GM18511 (cell line): ENCODE measurements around the gene OR4F15.
"Not testable (repeated sequence)": the region's sequence is repeated elsewhere in the genome, so short reads cannot be mapped to it uniquely, and the experiment has no call there.

Experiments used
- ATAC-seq: cut with Tn5 transposase; IDR thresholded peaks from one replicate; pipeline ENCODE4 v1.9.1; 2021; ENCODE audit warnings: mild to moderate bottlenecking, moderate library complexity; ENCODE audit not compliant: unreplicated experiment

The OR4F15 gene

GRCh38 chr15:101811902-101812301 lies at the start of gene OR4F15:
OR4F15 (plus strand) TSS chr15:101812202; CDS start chr15:101818187, 5,985 bp downstream.
- no peak for ATAC-seq

GRCh38 chr15:101764669-101765339 lies 47.2 kb upstream of the OR4F15 start:
- not testable (repeated sequence) for ATAC-seq

GRCh38 chr15:101765340-101765671 lies 46.7 kb upstream of the OR4F15 start:
- ATAC-seq: not testable (repeated sequence)

GRCh38 chr15:101765772-101766456 lies 46.1 kb upstream of the OR4F15 start:
- no peak for ATAC-seq

- not testable (repeated sequence) for ATAC-seq
These were observed 44.8 kb upstream of the OR4F15 start for GRCh38 chr15:101767083-101767640.

- no peak for ATAC-seq
These were observed 39.1 kb upstream of the OR4F15 start for GRCh38 chr15:101772921-101773320.

- no peak for ATAC-seq
These were observed 38.4 kb upstream of the OR4F15 start for GRCh38 chr15:101773496-101774100.

- no peak for ATAC-seq
These were observed 36.9 kb upstream of the OR4F15 start for GRCh38 chr15:101775136-101775535.

GRCh38 chr15:101778576-101778975 lies 33.4 kb upstream of the OR4F15 start:
- not testable (repeated sequence) for ATAC-seq

GRCh38 chr15:101780225-101780624 lies 31.8 kb upstream of the OR4F15 start:
- ATAC-seq: not testable (repeated sequence)

- ATAC-seq: no peak
These were observed 30.1 kb upstream of the OR4F15 start for GRCh38 chr15:101781928-101782327.

GRCh38 chr15:101784644-101785043 lies 27.4 kb upstream of the OR4F15 start:
- ATAC-seq: no peak

- ATAC-seq: not testable (repeated sequence)
These were observed 25.6 kb upstream of the OR4F15 start for GRCh38 chr15:101786422-101786821.

- ATAC-seq: not testable (repeated sequence)
These were observed 24.0 kb upstream of the OR4F15 start for GRCh38 chr15:101788001-101788400.

GRCh38 chr15:101788503-101789269 lies 23.3 kb upstream of the OR4F15 start:
- not testable (repeated sequence) for ATAC-seq

- ATAC-seq: not testable (repeated sequence)
These were observed 21.3 kb upstream of the OR4F15 start for GRCh38 chr15:101790748-101791147.

GRCh38 chr15:101793981-101794380 lies 18.0 kb upstream of the OR4F15 start:
- not testable (repeated sequence) for ATAC-seq

- ATAC-seq: no peak
These were observed 16.5 kb upstream of the OR4F15 start for GRCh38 chr15:101795455-101795854.

GRCh38 chr15:101799665-101800064 lies 12.3 kb upstream of the OR4F15 start:
- no peak for ATAC-seq

GRCh38 chr15:101801048-101801447 lies 11.0 kb upstream of the OR4F15 start:
- no peak for ATAC-seq

GRCh38 chr15:101803209-101803608 lies 8.8 kb upstream of the OR4F15 start, which contains the start of gene OR4F6:
OR4F6 (plus strand) TSS chr15:101803509; CDS start chr15:101805720, 2,211 bp downstream.
- no peak for ATAC-seq
